GM12892 (cell line): ENCODE measurements around the gene ANKLE2.
"Not testable (repeated sequence)": the region's sequence is repeated elsewhere in the genome, so short reads cannot be mapped to it uniquely, and the experiment has no call there.

Experiments
- DNase-seq: peaks from one replicate; pipeline ENCODE4 v3.0.0; 2011; ENCODE audit not compliant: insufficient read length
- FAIRE-seq: peaks from 2 replicates; lab custom pipeline; 2011; peaks lifted over from hg19 to GRCh38; lab: Jason Lieb, UNC
- POLR2A ChIP-seq: IDR thresholded peaks from 2 replicates; pipeline ENCODE4 v1.6.1; 2011; ENCODE audit warnings: low read depth, low read length, control low read depth
- POLR2AphosphoS5 ChIP-seq: IDR thresholded peaks from 2 replicates; pipeline ENCODE4 v1.6.1; 2011; ENCODE audit warnings: low read depth, low read length, control low read depth
- TAF1 ChIP-seq: IDR thresholded peaks from 2 replicates; pipeline ENCODE4 v1.6.1; 2011; ENCODE audit warnings: low read depth, mild to moderate bottlenecking, control low read depth, low read length, borderline replicate concordance

Gene ANKLE2

DNA sequence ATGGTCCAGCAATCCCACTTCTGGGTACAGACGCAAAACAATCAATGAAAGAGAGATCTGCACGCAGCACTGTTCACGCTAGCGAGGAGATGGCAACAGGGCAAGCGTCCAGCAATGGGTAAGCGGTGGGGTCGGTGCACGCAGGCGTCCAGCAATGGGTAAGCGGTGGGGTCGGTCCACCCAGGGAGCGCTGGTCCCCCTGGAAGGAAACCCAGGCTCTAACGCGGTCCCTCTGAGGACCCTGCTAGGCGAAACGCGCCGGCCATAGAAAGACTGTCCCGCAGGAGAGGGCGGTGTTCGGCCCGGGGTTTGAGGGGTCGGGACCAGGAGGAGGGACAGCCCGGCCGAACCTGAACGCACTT, 51.6 kb downstream of the ANKLE2 start:
- DNase-seq: no peak
- TF ChIP-seq POLR2A (no peak), TAF1 (no peak), POLR2AphosphoS5 (no peak)
- FAIRE-seq: no peak

DNA sequence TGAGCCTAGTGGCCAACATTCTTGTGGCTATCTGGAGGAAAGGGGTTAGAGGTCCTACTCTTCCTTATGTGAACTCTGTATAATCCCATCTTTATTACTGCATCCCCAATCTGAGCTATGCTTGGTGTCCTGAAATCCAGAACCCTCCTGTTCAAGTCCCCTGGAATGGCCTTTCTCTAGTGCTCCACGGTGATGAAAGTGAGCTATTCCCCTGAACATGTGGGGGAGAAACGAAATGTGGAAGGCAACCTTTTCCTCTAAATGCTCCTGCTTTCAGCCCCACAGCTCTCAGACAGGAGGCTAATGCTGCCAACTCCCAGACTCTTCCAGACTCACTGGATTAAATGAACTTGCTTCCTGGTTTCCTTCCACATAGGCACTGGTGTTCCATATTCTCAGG, 53.5 kb downstream of the ANKLE2 start:
- DNase-seq (no peak), FAIRE-seq (no peak)
- no peak for TF ChIP-seq POLR2A
- no peak for TF ChIP-seq POLR2AphosphoS5
- TF ChIP-seq TAF1: no peak

DNA sequence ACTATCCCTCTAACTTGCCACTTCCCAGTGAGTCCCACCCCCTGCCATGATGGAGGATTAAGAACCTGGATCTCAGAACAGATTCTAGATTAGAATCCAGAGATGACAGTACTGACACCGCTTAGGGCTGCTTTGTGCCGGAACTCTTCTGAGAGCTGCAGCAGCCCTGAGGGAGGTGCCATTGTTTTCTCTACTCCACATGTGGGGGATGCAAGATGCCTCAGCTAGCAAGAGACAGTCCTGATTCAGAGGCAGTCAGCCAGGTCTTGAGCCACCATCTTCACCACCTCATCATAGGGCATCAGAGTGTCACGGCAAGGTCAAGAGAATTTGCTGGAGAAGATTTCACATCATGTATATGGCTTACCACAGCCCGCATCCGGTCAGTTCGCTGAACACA, 54.4 kb downstream of the ANKLE2 start:
- DNase-seq (no peak), FAIRE-seq (no peak)
- TF ChIP-seq POLR2A: no peak
- TF ChIP-seq TAF1: no peak
- TF ChIP-seq POLR2AphosphoS5: no peak

DNA sequence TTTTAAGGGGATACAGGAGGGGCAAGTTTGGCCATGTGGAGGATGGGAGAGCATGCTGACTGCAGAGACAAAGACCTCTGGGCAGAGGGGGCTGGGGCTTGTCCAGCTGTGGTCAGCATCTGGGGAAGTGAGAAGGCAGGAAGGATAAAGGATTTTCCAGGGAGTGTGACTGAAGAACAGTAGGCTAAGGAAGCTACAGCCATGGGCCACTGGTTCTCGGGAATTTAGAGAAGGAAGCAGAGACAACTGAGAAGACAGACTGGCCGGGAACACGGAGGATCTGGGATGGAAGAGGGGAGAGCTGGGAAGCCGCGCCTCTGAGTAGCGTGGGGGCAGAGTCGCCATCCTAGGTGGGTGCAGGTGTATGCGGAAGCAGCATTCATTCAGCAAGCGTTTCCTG, 58.0 kb downstream of the ANKLE2 start:
- no peak for DNase-seq
- FAIRE-seq: no peak
- TF ChIP-seq POLR2A (no peak), TAF1 (no peak), POLR2AphosphoS5 (no peak)

DNA sequence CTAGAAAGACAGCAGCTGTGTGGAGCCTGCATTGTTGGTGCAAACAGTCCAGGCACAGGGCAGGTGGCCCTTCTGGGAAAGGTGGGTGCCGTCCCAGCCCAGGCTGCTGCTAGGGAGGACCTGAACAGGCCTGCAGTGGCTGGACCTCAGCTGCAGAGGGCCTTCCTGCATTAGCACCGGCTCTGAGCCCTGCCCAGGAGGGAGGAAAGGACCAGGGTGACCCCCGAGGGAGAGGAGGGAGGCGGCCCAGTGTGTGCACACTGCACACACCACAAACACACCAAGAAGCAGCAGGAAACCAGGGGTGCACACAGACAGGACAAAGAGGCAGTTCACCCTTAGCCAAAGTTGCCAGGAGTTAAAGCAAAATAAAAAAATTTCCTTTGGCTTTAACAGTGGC, 59.0 kb downstream of the ANKLE2 start:
- DNase-seq (no peak), FAIRE-seq (no peak)
- no peak for TF ChIP-seq POLR2A
- TF ChIP-seq TAF1: no peak
- no peak for TF ChIP-seq POLR2AphosphoS5

DNA sequence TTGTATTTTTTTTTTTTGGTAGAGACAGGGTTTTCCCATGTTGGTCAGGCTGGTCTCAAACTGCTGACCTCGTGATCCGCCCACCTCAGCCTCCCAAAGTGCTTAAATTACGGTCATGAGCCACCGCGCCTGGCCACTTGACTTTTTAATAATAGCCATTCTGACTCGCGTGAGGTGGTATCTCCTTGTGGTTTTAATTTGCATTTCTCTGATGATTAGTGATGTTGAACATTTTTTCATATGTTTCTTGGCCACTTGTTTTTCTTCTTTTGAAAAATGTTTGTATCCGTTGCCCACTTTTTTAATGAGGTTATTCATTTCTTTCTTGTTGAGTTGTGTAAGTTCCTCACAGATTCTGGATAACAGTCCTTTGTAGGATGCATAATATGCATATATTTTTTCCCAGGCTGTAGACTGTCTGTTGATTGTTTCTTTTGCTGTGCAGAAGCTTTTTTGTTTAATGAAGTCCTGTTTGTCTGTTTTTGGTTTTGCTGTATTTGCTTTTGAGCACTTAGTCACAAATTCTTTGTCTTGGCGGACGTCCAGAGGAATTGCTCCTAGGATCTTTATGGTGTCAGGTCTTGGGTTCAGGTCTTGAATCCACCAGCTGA, 61.3 kb downstream of the ANKLE2 start:
- TF ChIP-seq POLR2AphosphoS5 (no peak), POLR2A (no peak), TAF1 (no peak)
- no peak for DNase-seq
- FAIRE-seq: peak; percentile 79

DNA sequence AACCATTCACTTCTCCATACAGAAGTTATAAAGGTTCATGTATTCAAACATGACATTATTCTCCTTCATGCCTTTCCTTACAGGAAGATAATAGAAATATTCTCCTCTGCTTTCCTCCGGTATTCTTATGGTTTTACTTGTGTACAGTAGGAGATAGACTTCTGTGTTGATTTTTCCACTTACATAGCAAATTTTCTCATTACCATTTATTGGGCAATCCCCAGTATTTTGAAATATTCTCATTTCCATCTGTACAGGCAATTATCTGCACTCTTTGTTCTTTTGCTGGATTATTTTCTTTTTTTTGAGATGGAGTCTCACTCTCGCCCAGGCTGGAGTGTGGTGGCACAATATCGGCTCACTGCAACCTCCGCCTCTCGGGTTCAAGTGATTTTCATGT, 63.3 kb downstream of the ANKLE2 start:
- DNase-seq (no peak), FAIRE-seq (no peak)
- TF ChIP-seq POLR2A (no peak), TAF1 (no peak), POLR2AphosphoS5 (no peak)

DNA sequence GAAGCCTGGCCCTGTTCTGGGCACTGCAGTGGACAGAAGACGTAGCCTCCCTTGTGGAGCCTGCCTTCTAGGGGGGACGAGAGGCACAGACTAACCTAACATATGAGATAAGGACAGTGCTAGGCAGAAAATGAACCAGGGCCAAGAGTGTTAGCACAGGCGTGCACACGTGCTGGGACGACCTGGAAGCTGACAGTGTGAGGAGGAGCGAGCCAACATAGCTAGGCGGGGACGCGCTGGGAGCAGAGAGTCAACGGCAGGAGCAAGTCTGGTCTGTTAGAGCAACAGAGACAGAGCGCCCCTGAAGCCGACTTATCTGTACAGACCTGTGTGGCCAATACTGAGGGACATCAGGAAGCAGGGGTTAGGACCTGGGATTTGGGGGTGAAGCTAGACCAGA, 66.2 kb downstream of the ANKLE2 start:
- FAIRE-seq (no peak), DNase-seq (no peak)
- TF ChIP-seq TAF1 (no peak), POLR2AphosphoS5 (no peak), POLR2A (no peak)

DNA sequence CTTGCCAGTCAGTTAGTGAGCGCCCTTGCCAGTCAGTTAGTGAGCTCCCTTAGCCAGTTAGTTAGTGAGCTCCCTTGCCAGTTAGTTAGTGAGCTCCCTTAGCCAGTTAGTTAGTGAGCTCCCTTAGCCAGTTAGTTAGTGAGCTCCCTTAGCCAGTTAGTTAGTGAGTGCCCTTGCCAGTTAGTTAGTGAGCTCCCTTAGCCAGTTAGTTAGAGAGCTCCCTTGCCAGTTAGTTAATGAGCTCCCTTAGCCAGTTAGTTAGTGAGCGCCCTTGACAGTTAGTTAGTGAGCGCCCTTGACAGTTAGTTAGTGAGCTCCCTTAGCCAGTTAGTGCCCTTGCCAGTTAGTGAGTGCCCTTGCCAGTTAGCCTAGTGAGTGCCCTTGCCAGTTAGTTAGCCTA, 66.7 kb downstream of the ANKLE2 start:
- DNase-seq, FAIRE-seq: not testable (repeated sequence)

DNA sequence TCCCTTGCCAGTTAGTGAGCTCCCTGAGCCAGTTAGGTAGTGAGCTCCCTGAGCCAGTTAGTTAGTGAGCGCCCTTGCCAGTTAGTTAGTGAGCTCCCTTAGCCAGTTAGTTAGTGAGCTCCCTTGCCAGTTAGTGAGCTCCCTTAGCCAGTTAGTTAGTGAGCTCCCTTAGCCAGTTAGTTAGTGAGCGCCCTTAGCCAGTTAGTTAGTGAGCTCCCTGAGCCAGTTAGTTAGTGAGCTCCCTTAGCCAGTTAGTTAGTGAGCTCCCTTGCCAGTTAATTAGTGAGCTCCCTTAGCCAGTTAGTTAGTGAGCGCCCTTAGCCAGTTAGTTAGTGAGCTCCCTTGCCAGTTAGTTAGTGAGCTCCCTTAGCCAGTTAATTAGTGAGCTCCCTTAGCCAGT, 69.6 kb downstream of the ANKLE2 start:
- not testable (repeated sequence) for DNase-seq, FAIRE-seq

DNA sequence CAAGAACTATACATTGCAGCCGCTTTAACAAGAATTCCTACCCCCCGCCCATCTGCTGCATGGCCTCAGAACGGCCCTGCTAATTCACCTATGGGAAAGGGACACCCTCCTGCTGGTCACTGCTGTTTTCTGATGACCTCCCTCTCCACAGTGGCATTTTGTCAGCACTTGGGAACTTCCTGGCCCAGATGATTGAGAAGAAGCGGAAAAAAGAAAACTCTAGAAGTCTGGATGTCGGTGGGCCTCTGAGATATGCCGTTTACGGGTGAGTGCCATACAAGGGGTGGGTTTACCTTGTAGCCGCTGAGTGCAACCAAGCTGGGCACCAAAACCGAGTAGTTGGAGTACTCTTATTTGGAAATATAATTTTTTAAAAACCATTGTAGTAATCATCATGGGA, 71.5 kb downstream of the ANKLE2 start:
- TF ChIP-seq TAF1 (no peak), POLR2AphosphoS5 (no peak), POLR2A (no peak)
- DNase-seq (no peak), FAIRE-seq (no peak)

DNA sequence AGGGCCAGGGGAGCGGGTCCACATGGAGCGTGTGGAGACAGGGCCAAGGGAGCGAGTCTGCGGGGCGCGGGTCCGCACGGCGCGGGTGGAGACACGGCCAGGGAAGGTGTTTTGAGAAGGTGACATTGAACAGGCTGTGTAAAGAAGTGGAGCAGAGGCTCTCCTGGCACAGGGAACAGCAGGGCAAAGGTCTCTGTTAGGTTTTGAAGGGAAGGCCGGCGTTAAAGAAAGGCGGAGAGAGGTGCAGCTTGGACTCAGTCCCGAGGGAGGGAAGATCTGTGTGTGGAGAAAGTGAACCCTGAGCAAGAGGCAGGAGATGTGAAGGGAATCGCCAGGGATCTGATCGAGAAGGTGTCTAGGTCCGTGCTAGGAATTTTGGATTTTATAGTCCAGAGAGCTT, 72.4 kb downstream of the ANKLE2 start:
- DNase-seq (no peak), FAIRE-seq (no peak)
- no peak for TF ChIP-seq POLR2A
- no peak for TF ChIP-seq POLR2AphosphoS5
- TF ChIP-seq TAF1: no peak

DNA sequence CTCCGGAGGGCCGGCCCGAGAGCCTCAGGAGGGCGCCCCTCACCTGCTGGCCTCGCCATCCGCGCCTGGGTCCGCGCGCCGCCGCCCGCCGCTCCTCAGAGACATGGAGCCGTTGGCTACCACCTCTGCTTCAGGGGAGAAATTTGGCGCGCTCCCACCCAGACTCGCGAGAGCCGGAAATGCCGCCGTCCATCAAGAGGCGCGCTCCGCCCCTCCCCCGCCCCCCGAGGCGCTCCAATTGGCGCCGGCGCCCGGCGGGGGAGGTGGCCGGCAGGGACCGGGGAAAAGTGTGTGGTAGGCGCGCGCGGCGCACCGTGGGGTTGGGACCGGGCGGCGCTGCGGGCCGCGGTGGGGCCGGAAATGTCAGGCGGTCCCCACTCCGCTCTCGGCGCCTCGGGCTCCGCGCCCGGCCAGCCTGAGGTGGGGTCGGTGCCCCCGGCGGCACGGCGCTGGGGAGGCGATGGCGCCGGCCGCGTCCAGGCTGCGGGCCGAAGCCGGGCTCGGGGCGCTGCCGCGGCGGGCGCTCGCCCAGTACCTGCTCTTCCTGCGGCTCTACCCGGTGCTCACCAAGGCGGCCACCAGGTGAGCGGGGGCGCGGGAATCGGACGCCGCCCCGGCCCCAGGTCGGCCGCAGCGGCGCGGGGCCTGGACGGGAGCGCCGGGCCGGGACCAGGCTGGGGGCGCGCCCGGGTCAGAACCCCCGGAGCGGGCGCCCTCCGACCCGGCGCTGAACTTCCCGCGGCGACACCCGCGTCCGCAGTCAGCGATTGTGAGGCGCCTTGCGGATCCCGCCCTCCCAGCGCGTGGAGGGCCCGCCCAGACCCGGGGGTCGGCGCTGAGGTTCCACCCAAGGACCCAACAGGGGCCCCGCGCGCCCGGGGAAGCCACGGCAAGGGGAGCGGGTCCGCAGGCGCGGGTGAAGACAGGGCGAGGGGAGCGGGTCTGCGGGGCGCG, 74.1 kb downstream of the ANKLE2 start, which contains the start of the genes POLE and PXMP2:
TSS of gene POLE (minus strand) at position 132 of the 954 bp plus-strand sequence. CDS start at position 105, 27 bp downstream.
TSS of gene PXMP2 (plus strand) at position 377 of the 954 bp plus-strand sequence. CDS start at position 461, 84 bp downstream.
- FAIRE-seq (peak; percentile 57), DNase-seq (peak; percentile 99)
- TF ChIP-seq POLR2AphosphoS5 (peak; percentile 56), TAF1 (peak; percentile 44), POLR2A (peak; percentile 79; the same call in 1 of the 2 replicates)
